Sigmoid colon (tissue), 7 donors: ENCODE data around the gene MAP2K2. TPM values are rescaled to one million over a fixed set of nuclear protein-coding genes. Genes with fewer than 3 reads are reported as not detected.

Experiments used
- DNase-seq: peaks from one replicate; pipeline ENCODE4 v3.0.0-alpha.2; 2019
- H3K27ac ChIP-seq, 4 donors: fragments of 200-600 bp; sonication (generic); one replicate each; pipeline ENCODE4 v1.5.1; 2016 to 2019; ENCODE audit warnings: mild to moderate bottlenecking in 1 of 4
- H3K27me3 ChIP-seq, 3 donors: fragments of 200-600 bp; sonication (generic); one replicate each; pipeline ENCODE4 v1.5.1; 2019; ENCODE audit warnings: mild to moderate bottlenecking in 1 of 3
- H3K36me3 ChIP-seq, 4 donors: fragments of 200-600 bp; sonication (generic); one replicate each; pipeline ENCODE4 v1.5.1; 2016 to 2019
- H3K4me1 ChIP-seq, 4 donors: fragments of 200-600 bp; sonication (generic); one replicate each; pipeline ENCODE4 v1.5.1; 2017 to 2019
- H3K4me3 ChIP-seq, 4 donors: fragments of 200-600 bp; sonication (generic); one replicate each; pipeline ENCODE4 v1.5.1; 2017 to 2019; ENCODE audit warnings: mild to moderate bottlenecking in 2 of 4, moderate library complexity in 1 of 4
- H3K9me3 ChIP-seq, 4 donors: fragments of 200-600 bp in 3 of 4; sonication (generic) in 3 of 4; one replicate each; pipeline versions ENCODE4 v1.5.1 to v1.6.1; 2013 to 2019
- EP300 ChIP-seq, 4 donors: sonication (generic); formaldehyde crosslinking; IDR thresholded peaks; one replicate each; pipeline ENCODE4 v1.6.1; 2017; ENCODE audit warnings: antibody characterized with exemption in 4 of 4
- POLR2A ChIP-seq, 2 donors: fragments of 450-650 bp; IDR thresholded peaks; one replicate each; pipeline ENCODE4 v1.6.1; 2016; ENCODE audit warnings: antibody characterized with exemption in 2 of 2, mild to moderate bottlenecking in 2 of 2, moderate library complexity in 2 of 2
- POLR2AphosphoS5 ChIP-seq, 4 donors: sonication (generic); formaldehyde crosslinking; IDR thresholded peaks; one replicate each; pipeline ENCODE4 v1.6.1; 2017; ENCODE audit warnings: antibody characterized with exemption in 4 of 4
- WGBS, 2 donors: extraction: QIAGEN DNeasy Blood & Tissue Kit; methylation state at CpG; one replicate each; pipeline ENCODE4 v1.1.7; 2013; 5-methylcytosine and 5-hydroxymethylcytosine counted together
- intact Hi-C: fragments of 100-400 bp; cut with DNase I; formaldehyde crosslinking; loops from one replicate; pipeline ENCODE4 v1.15.1; 2023
- polyA plus RNA-seq, 3 donors: library from polyadenylated mRNA; stranded (reverse); fragments of 200-250 nt; gene quantifications; one replicate each; pipeline ENCODE4 v1.2.3, GENCODE V29; 2013
- total RNA-seq, 4 donors: library from RNA; depleted of rRNA; stranded (reverse); fragments of >200 nt; gene quantifications; one replicate each; pipeline ENCODE4 v1.1.0, GENCODE V29; 2016
- TF ChIP-seq, protein P1 (sequence below), 4 experiments: fragments of 450-650 bp in 3 of 4; fragments of 200-600 bp in 1 of 4; IDR thresholded peaks; one replicate each; pipeline ENCODE4 v1.5.1; 2016 to 2019; ENCODE audit warnings: antibody characterized with exemption in 4 of 4, mild to moderate bottlenecking in 3 of 4, moderate library complexity in 2 of 4
- donor health status: healthy with polysubstance abuse.
- donor health status: Bipolar disorder and iron deficiency.
- donor health status: healthy.

Gene MAP2K2
- total and polyA plus RNA-seq, 7 donors = 48.2 to 278 (median 76.4) TPM

DNA sequence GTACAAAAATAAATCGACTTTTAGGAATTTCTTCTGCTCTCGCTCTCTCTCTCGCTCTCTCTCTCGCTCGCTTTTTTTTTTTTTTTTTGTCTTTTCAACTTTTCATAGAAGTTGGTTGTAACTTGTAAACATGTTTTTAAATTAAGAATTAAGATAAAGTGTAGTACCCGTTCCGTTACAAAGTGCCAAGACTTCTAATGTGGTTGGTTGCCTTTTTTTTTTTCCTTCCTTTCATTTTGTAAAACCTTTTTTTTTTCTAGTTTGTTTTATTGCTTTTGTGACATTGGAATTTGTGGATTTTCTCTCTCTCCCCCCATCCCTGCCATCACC, 77.6 kb downstream of the MAP2K2 start:
- H3K36me3 ChIP-seq = peaks cover 12 to 55% (median 26%) of the 10 kb centered on the region in 4 donors
- H3K9me3 ChIP-seq = no peaks in the 10 kb centered on the region
- TF ChIP-seq EP300 (IDR thresholded peaks at IDR 0.05) (no peak), POLR2AphosphoS5 (IDR thresholded peaks at IDR 0.05) (no peak), POLR2A (IDR thresholded peaks at IDR 0.05) (no peak)
- TF ChIP-seq, protein P1, sequence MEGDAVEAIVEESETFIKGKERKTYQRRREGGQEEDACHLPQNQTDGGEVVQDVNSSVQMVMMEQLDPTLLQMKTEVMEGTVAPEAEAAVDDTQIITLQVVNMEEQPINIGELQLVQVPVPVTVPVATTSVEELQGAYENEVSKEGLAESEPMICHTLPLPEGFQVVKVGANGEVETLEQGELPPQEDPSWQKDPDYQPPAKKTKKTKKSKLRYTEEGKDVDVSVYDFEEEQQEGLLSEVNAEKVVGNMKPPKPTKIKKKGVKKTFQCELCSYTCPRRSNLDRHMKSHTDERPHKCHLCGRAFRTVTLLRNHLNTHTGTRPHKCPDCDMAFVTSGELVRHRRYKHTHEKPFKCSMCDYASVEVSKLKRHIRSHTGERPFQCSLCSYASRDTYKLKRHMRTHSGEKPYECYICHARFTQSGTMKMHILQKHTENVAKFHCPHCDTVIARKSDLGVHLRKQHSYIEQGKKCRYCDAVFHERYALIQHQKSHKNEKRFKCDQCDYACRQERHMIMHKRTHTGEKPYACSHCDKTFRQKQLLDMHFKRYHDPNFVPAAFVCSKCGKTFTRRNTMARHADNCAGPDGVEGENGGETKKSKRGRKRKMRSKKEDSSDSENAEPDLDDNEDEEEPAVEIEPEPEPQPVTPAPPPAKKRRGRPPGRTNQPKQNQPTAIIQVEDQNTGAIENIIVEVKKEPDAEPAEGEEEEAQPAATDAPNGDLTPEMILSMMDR (IDR thresholded peaks at IDR 0.05) = no peak
- no peak for DNase-seq
- 72 to 83% methylated on average over 7 of the region's 7 CpGs for WGBS, 2 donors
- intact Hi-C loops = no loop called here
- H3K27me3 ChIP-seq = no peaks in the 10 kb centered on the region
- no peak overlapping the region for H3K4me3 ChIP-seq
- peak overlapping the region in 1 of 4 donors; percentile 8 for H3K27ac ChIP-seq
- peaks cover 0 to 35% (median 27%) of the 10 kb centered on the region in 4 donors for H3K4me1 ChIP-seq

DNA sequence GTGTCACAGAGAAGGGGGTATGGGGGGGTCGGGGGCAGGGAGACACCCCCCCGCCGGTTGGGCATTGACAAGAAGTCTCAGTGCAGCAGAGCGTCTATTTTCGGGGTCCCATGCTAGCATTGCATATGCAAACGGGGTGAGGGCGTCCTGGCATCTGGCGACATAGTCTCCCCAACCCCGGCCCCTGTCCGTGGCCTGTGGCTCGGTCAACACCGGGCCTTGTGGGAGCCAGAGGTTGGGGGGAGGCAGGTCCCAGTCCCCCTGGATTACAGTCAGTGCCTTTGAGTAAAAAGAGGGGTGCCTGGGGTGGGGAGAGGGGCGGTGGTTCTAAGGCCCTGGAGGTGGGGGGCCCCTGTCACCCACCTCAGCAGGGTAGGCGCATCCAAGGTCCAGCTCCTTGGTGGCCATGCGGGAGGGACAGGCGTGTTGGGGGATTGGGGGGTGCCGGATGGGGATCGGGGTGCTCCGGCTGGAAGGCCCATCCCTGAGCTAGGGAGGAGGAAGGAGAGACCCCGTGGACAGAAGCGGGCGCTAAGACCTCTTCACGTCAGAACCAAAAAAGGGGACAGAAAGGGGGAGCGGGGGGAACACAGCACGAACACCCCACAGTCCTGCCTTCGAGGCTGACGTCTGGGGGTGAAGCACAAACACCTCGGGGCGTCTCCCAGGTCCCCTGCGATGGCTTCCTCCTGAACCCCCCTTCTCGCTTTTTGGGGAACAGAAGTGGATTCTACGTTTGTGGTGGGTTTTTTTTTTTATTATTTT, 78.1 kb downstream of the MAP2K2 start:
- no peak for TF ChIP-seq POLR2AphosphoS5 (IDR thresholded peaks at IDR 0.05)
- TF ChIP-seq POLR2A (IDR thresholded peaks at IDR 0.05) = no peak
- TF ChIP-seq EP300 (IDR thresholded peaks at IDR 0.05) = no peak
- TF ChIP-seq, protein P1 (IDR thresholded peaks at IDR 0.05) = no peak
- Histone ChIP-seq H3K27ac (peak overlapping the region in 2 of 4 donors; percentile 37 to 42), H3K4me3 (no peak overlapping the region), H3K36me3 (peaks cover 12 to 52% (median 26%) of the 10 kb centered on the region in 4 donors), H3K4me1 (peaks cover 0 to 33% (median 26%) of the 10 kb centered on the region in 4 donors), H3K9me3 (no peaks in the 10 kb centered on the region), H3K27me3 (no peaks in the 10 kb centered on the region)
- WGBS, 2 donors = 87 to 90% methylated on average over 32 of the region's 32 CpGs
- intact Hi-C loops = no loop called here
- DNase-seq = no peak

DNA sequence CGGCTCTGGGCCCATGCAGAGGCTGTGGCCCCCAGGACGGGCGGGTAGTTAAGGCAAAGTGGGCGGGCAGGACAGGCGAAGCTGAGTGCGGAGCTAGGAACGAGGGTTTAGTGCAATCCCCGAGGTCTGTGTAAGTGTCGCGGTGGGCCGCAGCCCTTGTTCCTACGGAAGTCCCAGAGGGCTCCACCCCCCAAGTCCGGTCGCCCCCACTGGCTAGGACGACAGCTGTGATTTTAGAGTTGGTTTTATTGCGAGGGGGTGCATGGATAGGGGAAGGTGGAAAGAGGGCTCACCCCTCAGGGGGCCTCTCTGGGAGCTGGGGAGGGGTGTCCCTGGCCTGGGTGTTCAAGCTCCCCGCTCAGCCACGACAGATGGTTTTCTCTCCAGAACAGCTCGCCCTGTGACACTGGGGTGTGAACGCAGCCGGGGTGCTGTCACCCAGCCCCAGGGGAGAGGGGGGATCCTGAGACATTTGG, 78.9 kb downstream of the MAP2K2 start:
- no peak for TF ChIP-seq POLR2A (IDR thresholded peaks at IDR 0.05)
- no peak for TF ChIP-seq POLR2AphosphoS5 (IDR thresholded peaks at IDR 0.05)
- no peak for TF ChIP-seq EP300 (IDR thresholded peaks at IDR 0.05)
- WGBS, 2 donors = 70 to 78% methylated on average over 21 of the region's 21 CpGs
- Histone ChIP-seq H3K27me3 (no peaks in the 10 kb centered on the region), H3K36me3 (peaks cover 9 to 45% (median 26%) of the 10 kb centered on the region in 4 donors), H3K9me3 (no peaks in the 10 kb centered on the region), H3K4me1 (peaks cover 0 to 32% (median 25%) of the 10 kb centered on the region in 4 donors), H3K27ac (peak overlapping the region in 2 of 4 donors; percentile 37 to 42), H3K4me3 (no peak overlapping the region)
- intact Hi-C loops = no loop called here
- DNase-seq = no peak

DNA sequence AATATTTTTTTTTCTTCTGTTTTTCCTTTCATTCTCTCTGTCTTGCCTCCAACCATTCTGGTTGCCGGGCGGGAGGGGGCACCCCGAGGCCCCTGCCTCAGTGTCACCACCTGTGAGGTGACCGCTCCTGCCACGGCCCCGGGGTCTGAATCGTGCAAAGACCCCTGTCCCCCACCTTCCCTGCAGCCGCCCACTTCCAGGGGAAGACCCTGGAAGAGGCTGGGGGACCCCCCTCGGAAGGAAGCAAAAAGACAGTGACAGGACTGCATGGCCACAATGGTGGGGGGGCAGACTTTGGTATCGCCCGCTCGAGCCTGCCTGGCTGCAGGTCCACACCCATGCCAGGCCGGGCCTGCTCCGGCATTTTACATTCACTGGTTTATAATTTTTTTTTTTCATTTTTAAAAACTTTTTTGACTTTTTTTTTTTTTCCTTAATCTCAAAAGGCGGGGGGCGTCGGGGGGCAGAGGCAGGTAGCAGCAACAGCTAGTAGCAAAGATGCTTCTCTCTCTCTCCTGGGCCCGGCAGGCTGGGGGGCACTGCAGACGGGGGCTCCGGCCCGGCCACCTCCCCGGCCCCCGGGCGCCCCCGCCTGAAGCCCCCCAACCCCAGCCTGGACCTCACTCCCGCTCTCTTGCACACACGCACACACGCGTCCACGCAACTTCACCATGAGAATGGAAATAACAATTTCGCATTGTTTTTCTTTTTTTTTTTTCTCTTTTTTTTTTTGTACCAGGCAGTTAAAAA, 79.8 kb downstream of the MAP2K2 start:
- intact Hi-C loops = no loop called here
- peak overlapping the region in 2 of 4 donors; percentile 14 to 37 for H3K27ac ChIP-seq
- no peaks in the 10 kb centered on the region for H3K27me3 ChIP-seq
- H3K9me3 ChIP-seq = no peaks in the 10 kb centered on the region
- peaks cover 0 to 24% (median 16%) of the 10 kb centered on the region in 4 donors for H3K4me1 ChIP-seq
- 71 to 87% methylated on average over 31 of the region's 31 CpGs for WGBS, 2 donors
- DNase-seq = no peak
- no peak overlapping the region for H3K4me3 ChIP-seq
- TF ChIP-seq POLR2A (IDR thresholded peaks at IDR 0.05) = no peak
- TF ChIP-seq, protein P1 (IDR thresholded peaks at IDR 0.05) = no peak
- TF ChIP-seq POLR2AphosphoS5 (IDR thresholded peaks at IDR 0.05) = no peak
- no peak for TF ChIP-seq EP300 (IDR thresholded peaks at IDR 0.05)
- peaks cover under 1 to 40% (median 26%) of the 10 kb centered on the region in 4 donors for H3K36me3 ChIP-seq

DNA sequence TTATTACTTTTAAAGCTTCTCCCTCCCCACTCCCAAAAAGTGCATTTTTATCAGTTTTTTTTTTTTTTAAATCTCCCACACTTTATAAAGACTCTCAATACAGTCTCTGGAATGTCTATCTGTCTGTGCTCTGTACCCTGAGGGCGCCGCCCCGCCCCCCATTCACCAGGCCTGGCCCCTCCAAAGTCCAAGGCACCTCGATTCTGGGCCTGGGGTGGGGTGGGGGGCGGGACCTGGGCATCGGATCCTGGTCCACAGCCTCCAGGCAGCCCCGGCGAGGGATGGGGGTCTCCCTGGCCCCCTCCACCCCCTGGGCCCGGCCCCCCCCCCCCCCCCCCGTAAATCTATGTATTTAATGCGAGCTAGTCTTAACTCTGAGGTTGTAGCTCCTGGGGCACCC, 80.5 kb downstream of the MAP2K2 start:
- no peaks in the 10 kb centered on the region for H3K27me3 ChIP-seq
- TF ChIP-seq POLR2A (IDR thresholded peaks at IDR 0.05) = no peak
- TF ChIP-seq EP300 (IDR thresholded peaks at IDR 0.05) = no peak
- TF ChIP-seq, protein P1 (IDR thresholded peaks at IDR 0.05) = no peak
- TF ChIP-seq POLR2AphosphoS5 (IDR thresholded peaks at IDR 0.05) = no peak
- no peak for DNase-seq
- WGBS, 2 donors = 42 to 67% methylated on average over 11 of the region's 11 CpGs
- peaks cover 0 to 44% (median 27%) of the 10 kb centered on the region in 4 donors for H3K36me3 ChIP-seq
- peak overlapping the region in 1 of 4 donors; percentile 34 for H3K27ac ChIP-seq
- intact Hi-C loops = no loop called here
- no peaks in the 10 kb centered on the region for H3K9me3 ChIP-seq
- peaks cover 0 to 24% (median 16%) of the 10 kb centered on the region in 4 donors for H3K4me1 ChIP-seq
- no peak overlapping the region for H3K4me3 ChIP-seq
